Activated CD4-positive, alpha-beta T cell treated with anti-CD3 and anti-CD28 coated beads, Interleukin-2, amount 50 U/mL, for 24 hours (primary cell): ENCODE results near the gene NCSTN.

Source experiments
- DNase-seq, 2 donors: peaks; one replicate each; pipeline ENCODE4 v3.0.0-alpha.2; 2020; ENCODE audit warnings: low read depth in 1 of 2, low spot score in 1 of 2

NCSTN gene

GRCh38 chr1:160351629-160352028 lies 8.4 kb downstream of the NCSTN start:
- DNase-seq = no peak

- DNase-seq = no peak
Observed at GRCh38 chr1:160352555-160352954, 9.4 kb downstream of the NCSTN start.

DNA sequence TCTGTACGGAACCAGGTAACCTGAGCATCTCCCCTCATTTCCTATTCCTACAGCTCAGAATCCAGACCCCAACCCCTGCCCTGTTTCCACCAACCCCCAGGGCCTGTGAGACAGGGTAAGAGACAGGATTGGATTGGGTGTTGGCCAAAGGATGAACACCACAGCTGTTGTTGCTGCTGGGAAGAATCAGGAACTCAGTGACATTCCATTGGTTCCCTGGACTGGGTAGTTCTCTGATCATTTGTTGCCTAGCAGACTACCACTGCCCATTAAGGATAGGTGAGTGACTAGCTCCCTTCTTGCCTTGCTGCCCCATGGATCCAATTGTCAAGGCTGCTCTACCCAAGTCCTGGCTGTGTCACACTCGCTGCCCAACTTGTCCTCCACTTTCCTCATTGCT lies 10.0 kb downstream of the NCSTN start:
- DNase-seq = no peak

GRCh38 chr1:160354388-160354985 lies 11.3 kb downstream of the NCSTN start:
- peak in 1 of 2 donors; percentile 7 for DNase-seq

DNA sequence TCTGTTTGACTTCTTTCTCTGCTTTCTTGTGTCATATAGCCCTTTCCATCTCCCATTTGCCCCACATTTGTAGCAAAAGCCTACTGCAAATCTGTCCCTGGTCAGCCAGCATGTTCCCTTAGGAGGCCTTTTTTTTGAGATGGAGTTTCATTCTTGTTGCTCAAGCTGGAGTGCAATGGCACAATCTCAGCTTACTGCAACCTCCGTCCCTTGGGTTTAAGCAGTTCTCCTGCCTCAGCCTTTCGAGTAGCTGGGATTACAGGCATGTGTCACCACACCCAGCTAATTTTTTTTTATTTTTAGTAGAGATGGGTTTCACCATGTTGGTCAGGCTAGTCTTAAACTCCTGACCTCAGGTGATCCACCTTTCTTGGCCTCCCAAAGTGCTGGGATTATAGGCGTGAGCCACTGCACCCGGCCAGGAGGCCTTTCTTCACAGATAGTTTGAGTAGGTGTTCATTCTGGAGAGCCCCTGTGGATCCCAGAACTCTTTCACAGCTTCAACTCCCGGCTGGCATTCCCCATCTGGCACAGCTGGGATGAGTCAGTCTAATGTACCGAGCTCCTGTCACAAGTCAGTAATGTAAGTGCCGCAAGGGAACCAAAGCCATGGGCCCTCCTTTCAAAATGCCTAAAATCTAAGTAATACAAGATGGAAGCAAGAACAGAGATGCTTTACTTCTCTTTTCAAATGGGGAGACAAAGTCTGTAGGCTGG lies 14.3 kb downstream of the NCSTN start:
- DNase-seq = no peak

GRCh38 chr1:160358073-160358472 lies 14.9 kb downstream of the NCSTN start:
- no peak for DNase-seq

DNA sequence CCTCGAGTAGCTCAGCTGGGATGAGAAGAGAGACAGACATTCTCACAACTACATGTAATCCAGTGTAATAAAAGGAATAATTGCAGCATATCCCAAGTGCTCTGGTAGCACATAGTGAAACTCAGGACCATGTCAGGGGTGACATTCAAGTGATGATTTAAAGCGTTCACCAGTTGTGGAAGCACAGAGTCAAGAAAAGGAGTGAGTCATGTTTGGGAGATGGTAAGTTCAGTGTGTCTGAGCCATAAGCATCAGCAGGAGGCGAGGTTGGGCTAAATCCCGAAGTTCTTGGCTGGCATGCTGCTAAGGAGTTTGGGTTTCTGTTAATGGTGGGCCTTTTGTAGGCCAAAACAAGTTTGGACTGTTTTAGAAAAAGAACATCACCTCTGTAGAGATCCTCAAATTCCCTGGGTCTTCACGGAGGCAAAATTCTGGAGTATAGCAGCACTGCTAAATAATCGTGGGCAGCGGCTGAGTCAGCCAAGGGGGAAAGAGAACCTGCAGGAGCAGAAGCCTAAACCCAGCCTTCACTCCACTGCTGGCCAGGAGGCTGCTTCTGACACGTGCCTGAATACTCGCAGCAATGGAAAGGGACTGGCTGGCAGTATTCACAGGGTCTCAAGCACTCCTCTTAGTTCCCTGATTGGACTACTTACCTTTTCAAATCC lies 16.5 kb downstream of the NCSTN start:
- DNase-seq = no peak

DNA sequence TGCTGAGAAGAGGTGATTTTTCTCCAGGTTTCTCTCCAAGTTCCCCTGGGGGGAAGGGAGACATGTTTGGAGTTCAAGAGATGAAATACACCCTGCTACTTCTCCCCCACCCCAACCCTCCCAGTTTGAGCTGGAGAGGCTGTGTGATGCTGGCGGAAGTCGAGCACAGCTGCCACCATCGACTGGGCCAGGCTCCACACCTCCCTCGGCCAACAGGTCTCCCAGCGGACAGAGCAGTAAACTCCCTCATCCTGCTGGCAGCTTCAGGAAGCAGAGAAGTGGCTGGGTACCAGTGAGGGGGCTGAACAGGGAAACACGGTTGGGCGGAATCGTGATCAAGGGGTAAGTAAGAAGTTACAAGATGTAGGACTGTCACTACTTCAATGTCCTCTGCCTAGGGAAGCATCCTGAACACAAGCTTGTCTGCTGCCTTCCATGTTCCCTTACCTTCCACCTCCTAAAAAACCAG lies 17.1 kb downstream of the NCSTN start:
- no peak for DNase-seq

DNA sequence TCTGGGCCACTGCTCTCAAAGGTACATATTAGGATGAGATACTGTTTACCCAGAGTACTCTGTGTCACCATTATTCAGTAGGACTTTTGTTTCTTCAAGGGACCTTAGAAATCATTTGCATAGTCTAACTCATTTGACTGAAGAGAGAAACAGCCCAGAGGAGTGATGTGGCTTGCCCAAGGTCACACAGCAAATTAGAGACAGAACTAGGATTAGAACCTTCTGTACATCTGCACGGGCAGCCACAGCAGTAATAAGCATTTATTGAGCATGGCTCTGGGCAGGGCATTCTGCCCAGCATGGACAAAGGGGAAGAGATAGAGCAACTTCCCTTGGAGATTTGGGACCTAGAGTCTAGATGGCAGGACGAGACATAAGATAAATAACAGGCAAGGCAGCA lies 18.0 kb downstream of the NCSTN start:
- DNase-seq = no peak

DNA sequence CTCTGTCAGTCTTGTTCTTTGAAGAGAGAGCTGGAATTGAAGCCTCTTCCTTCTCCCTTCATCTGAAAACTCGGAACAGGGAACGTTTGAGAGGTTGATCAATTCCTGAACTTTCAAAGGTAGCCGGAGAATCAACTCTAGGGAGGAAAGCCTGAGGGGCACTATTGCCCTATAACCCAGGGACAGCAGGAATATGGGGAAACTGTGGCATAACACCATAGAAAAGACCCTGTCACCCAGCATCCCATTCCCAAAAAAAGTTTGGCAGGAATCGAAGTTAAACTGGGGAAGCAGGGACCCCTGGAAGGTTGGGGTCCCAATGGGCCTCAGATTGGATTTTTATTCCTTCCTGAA lies 18.6 kb downstream of the NCSTN start:
- DNase-seq = no peak

DNA sequence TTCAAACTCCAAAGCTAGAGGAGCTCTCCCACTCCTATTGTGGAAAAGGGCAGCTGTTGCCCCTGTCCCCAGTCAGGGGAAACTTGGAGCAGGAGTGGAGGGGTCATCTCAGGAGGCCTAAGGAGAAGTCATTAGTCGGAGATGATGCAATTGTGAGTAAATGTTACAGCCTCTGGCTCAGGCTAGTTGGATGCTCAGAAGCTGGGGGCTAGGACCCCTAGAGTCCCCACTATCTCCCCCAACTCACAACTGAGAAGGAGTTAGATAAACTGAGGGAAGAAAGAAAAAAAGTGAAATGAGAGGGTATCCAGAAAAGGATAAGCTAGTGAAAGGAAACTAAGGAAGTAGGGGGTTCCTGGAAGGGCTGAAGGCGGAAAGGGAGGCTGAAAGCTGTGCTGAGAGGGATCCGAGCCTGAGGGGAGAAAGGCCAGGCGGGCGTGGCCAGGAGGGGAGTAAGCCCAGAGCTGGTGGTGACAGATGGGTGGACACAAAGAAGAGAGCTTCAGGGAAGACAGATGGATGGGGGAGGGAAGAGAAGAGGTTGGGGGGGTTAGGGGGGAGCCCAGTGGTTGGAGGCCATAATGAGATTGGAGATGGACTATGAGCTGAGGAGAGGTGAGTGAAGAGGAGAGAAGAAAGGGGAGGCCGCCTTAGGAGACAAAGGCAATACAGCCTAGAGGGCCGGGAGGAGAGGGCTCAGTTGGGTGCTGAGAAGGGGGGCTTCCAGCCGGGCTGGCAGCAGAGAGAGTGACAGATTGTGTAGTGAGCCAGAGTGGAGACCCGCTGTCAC lies 19.2 kb downstream of the NCSTN start:
- DNase-seq = no peak

GRCh38 chr1:160363010-160363409 lies 19.8 kb downstream of the NCSTN start:
- no peak for DNase-seq

DNA sequence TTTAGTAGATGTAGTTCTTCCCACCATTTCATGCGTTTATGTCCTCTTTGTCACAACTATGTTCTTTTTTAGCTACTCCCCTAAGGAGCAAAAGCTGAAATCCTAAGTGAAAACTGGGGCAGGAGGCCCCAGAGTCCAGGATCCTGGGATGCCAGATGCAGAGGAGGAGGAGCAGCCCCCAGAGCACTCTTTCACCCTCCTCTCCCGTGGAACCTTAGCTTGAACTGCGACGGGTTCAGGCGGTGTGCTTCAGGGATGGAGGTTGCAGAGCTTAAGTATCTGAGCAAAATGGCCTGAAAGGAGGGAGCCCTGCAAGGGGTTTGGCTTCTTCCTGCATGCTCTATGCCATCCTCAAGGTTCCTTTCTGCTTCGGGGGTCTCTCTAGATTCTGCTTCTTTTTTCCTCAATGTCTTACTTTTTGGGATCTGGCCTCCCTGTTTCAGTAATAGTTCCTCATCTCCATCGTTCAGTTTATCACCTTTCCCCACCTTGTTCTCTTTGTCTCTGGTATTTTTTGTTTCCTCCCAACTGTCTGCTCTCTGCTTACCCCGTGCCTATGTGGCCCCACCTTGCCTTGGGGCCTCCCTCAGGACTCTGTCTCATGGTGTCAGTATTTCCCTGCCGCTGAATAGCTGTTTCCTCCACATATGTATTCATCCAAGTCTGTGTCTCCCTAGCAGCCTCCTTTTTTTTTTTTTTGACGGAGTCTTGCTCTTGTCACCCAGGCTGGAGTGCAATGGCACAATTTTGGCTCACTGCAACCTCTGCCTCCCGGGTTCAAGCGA lies 21.0 kb downstream of the NCSTN start:
- DNase-seq = no peak

DNA sequence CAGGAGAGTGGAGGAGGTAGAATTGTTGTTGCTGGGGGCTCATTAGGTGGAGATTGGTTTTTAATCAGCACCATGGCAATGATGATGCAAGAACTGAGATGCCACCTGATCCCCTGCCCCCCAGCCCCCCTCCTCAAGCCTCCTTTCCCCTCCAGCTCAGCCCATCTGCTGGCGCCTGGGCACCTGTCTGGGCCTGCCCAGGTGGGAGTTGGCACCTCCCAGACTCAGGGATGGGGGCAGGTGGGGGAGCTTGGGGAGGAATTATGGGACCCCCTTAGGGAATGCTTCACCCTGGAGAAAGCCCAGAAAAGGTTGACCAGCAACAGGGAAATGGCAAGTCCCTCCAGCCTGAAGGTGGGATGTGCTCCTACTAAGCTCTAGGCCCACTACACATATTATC lies 22.1 kb downstream of the NCSTN start:
- no peak for DNase-seq

DNA sequence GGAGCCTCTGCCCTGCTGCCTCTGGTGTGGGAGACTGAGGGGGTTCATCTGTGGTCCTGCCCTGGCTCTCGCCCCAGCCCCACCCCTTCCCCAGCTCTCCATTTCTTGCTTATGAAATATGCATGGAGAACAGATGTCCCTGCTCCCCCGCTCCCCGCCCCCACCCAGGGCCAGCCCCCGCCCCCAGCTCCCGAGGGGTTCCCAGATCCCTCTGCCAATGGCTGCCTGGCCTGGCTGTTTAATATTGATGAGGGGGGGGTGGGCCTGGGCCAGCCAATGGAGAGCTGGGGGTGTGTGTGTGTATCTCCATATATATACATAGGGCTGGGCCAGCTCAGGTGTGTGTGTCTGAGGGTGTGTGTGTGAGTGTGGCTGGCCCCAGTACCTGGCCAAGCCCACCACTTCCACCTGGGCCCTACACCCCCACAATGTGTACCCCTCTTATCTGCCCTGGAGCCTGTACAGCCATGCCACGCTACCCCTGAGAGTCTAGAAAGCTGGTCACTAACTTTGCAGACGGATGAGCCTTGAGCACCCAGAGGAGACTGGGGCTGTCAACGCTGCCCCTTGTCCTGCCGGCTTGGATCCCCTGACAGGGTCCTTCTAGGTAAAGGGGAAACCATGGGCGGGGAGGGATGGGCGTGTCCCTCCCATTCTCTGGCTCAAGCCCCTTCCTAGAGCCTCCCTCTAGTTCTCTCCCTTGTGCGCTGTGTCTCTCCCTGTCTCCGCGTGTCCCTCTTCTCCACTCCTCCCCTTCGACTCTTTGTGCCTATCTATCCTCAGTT lies 23.7 kb downstream of the NCSTN start, which contains the start of gene NHLH1:
Gene NHLH1 (plus strand): TSS at position 341 of the 785 bp plus-strand sequence. CDS start 3,661 bp downstream, outside the sequence.
- no peak for DNase-seq

DNA sequence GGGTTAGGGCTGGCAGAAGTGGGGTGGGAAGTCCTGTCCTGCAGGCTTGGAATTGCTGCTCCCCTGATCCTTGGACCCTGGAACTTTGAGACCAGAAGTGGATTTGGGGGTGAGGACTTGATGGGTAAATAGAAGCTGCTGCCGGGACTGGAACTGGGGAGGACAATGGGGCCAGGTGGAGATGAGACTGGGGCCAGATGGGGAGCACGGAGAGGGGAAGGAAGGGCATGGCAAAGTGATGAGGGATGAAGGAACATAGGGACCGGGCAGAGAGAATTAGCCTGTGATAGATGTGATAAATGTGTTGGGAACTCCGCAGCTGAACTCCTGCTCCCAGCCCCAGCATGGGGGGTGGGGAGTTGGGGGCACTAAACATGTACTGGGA lies 24.3 kb downstream of the NCSTN start:
- no peak for DNase-seq

DNA sequence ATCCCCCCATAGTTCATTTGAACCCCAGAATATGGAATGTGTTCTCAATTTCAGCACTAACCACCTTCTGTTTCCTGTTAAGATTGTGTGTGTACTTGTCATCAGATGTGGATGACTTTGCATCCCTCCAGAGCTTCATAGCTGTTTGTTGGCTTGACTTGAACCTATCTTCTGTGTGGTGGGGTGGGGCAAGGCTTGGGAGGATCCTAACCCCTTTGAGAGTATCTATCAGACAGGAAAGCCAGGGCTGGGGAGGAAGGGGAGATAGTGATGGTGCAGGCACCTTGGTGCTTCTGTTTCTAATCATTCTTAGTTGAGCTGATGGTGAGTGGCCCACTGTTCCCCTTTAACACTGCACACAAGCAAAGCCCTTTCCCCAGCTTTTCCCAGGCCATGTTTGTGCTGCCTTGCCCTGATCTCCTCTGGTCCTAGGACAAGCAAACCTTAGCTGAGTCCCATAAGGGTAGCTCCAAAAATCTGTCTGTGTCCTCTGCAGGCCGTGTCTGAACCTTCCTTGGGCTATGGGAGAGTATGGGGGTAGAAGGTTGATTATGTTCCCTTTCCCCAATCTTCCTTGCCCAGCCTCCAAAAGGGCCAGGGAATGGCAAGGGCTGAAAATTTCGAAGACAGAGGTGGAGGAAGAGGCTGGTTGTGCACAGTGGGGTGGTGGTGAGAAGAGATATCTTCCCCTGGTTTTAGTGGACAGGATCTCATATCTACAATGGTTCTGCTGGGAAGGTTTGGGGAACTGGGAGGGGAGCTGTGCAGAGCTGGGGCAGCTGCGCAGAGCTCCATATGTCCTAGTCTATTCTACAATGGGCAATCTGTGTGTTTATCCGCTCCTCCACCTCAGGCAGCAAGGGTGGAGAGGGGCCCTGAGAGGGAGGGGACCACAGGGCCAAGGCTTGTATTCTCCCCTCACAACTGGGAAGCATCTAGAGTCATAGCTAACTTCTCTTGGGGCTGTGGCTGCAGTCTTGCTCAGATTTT lies 25.0 kb downstream of the NCSTN start:
- DNase-seq = no peak

- DNase-seq = no peak
Observed at GRCh38 chr1:160369087-160369486, 25.9 kb downstream of the NCSTN start.
